OCI-M2 (cell line): ENCODE results near the gene KRTAP10-4.
"Not testable (repeated sequence)": the region's sequence is repeated elsewhere in the genome, so short reads cannot be mapped to it uniquely, and the experiment has no call there.

Experiments
- DNase-seq: peaks from one replicate; lab custom pipeline; 2025; ENCODE audit not compliant: unreplicated experiment; lab: John Stamatoyannopoulos, UW

KRTAP10-4 gene

DNA sequence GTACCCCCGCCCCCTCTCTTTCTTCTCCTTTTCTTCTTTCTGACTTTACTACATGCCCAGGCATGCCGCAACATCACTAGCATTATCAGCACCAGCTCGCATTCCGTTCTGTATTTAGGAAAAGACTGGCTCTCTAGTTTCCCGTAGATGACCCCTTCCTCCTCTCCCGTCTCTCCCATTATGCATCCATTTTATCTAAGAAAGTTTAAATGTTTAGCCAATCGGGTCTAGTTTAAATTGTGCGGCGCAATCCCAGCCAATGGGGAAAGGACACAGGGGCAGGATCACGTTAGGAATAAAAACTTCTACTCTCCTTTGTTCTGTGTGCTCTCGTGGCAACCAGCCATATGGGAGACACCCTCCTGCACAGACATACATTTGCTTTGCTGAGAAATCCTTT is 24.5 kb downstream of the KRTAP10-4 start:
- no peak for DNase-seq

DNA sequence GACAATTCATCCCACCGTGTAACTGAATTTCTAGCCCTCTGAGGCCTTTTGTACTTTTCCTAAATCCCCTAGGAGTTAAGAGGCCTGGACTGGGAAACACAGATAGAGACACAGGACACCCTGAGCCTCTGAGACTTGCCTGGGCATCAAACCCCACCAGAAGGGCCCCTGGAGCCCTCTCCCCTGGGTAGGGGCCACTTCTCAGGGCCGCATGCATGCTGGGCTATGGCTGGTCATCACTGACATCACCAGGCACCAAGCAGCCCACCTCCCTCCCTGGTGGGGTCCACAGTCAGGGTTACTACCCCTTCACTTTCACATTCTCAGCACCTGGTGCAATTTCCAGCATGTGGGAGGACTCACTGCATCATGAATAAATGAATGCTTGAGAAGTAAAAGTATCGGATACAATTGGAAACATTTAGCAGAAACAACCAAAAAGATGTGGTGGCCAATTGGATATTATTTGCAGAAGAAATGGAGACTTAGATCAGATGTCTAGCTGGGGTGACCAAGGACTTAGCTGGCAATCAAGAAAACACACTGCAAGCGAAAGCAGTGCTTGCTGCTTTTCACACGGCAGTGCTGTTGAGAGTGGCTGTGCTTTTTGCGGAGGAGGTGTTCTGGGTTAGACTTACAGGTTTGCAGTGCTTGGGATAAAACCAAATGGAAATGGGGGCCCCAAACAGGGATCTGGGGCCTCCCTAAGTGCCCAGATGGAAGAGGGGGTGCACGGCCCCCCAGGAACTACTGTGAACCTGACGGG is 25.9 kb downstream of the KRTAP10-4 start:
- DNase-seq: no peak

DNA sequence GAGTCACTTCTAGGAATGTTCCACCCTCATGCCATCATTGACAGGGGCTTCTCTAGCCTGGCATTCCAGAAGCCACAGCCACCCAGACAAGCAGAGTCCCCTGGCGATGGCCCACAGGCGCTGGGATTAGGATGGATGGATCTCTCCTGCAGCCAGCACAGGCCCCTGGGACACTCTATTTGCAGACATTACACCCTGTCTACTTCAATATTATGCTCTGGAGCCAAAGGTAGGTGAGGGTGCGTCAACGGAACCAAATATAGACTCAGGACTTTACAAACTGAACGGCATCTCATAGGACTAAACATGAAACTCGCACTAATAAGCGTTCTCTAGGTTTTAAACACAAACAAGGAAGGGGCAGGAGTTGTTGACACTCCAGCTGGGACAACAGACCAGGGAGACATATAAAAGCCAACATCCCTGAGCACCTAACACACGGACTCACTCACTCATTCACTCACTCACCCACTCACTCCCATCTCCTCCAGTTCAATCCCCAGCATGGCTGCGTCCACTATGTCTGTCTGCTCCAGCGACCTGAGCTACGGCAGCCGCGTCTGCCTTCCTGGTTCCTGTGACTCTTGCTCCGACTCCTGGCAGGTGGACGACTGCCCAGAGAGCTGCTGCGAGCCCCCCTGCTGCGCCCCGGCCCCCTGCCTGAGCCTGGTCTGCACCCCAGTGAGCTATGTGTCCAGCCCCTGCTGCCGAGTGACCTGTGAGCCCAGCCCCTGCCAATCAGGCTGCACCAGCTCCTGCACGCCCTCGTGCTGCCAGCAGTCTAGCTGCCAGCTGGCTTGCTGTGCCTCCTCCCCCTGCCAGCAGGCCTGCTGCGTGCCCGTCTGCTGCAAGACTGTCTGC is 26.8 kb downstream of the KRTAP10-4 start, which contains the start of gene KRTAP10-7:
KRTAP10-7 (plus strand) TSS at position 480 of the 861 bp plus-strand sequence; CDS start at position 505, 25 bp downstream.
- not testable (repeated sequence) for DNase-seq

DNA sequence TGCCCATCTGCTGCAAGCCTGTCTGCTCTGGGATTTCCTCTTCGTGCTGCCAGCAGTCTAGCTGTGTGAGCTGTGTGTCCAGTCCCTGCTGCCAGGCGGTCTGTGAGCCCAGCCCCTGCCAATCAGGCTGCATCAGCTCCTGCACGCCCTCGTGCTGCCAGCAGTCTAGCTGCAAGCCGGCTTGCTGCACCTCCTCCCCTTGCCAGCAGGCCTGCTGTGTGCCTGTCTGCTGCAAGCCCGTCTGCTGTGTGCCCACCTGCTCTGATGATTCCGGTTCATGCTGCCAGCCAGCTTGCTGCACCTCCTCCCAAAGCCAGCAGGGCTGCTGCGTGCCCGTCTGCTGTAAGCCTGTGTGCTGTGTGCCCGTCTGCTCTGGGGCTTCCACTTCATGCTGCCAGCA is 27.6 kb downstream of the KRTAP10-4 start:
- not testable (repeated sequence) for DNase-seq

DNA sequence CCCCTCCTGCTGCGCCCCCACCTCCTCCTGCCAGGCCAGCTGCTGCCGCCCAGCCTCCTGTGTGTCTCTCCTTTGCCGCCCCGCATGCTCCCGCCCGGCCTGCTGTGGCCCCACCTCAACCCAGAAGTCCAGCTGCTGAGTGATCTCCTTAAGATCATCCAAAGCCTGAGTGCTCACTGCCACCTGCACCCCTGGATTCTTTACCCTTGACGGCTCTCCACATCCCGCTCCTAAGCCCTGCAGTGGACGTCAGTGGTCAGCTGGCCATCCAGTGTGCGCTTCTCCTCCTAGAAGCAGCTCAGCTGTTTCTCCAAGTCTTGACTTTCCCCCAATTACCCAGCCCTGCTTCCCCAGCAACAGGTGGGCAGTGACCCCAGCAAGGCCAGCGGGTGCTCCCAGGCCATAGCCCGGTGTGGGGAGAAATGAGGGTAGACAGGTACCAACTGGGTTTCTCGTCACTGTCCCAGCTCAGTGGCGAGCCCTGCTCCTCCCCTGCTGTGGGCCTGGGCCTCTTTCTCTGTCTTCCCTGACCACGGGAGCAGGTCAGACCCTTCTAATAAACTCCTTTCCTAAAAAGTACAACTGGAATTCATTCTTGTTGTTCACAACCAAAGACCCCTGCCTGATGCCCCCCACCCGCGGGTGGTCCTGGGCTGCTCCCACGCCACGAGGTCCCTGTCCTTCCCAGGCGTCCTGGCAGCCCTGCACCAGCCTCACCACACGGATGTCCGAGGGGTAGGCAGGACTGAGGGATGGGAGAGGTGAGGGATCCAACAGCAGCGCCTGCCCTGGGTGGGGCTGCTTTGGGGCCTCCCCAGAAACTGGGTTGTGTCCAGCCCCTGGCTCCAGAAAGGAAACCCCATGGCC is 28.3 kb downstream of the KRTAP10-4 start:
- DNase-seq: no peak

DNA sequence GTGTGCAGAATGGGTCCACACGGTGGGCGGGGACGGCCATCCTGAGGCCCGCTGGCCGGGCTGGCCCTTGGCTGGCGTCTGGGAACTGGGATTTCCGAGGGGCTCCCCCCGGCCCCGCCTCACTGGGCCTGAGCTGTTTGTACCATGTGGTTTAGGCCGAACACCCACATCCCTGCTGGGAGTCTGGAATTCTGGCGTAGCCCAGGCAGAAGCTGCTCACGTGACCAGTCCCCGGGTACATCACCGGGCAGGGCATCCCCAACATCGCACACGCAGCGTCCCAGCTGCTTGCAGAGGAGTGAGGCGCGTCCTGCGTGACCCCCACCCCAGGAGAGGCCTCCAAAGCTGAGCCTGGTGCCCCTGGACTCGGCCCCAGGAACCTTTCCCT is 28.9 kb downstream of the KRTAP10-4 start:
- DNase-seq: no peak

DNA sequence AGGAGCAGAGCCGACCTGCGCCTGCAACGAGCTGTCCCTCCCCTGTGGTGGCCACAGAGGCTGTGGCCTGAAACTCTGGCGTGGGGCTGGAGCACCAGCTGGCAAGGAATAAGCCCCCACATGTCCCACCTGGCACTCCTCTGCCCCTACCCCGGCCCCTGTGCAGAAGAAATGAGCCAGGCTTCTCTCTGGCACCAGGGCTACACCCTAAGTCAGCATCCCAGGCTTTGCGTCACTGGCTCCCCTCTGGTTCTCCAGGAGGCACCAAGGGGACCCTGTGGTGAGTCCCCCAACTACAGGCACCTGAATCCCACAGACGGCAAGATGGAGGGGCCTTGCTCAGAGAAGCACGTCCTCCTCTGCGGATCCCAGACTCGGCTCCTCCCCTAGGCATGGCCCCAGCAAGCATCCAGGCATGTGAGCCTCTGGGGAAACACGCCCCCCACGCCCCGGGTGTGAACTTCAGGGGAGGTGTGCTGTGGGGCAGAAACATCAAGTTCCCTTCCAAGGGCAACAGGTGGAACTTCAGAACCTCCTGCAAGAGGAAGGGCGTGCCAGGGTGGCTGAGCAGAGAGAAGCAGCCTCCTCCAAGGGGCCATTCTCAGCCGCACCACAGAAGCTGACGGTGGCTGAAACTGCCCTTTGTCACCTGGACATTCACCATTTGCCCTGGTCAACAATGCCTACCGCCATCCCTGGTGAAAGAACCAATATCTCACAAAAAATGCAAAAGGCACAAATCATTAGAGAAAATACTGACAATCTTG is 29.8 kb downstream of the KRTAP10-4 start:
- DNase-seq: no peak

DNA sequence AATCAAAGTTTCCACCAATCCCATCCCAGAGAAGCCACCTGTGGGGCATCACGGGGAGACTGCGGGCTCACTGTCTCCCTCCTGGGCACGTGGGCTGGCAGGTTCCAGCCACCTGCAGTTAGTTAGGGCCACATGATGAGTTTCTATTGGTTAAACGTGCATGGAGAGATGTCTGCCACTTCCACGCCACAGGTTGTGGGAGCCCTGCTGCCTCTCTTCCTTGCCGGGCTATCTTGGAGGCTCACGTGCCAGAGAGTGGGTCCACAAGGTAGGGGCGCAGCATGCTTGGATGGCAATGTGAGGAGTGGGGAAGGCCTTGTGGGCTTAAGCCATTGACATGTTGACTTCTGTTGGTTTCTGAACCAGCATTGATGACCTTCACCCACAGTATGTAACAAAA is 30.4 kb downstream of the KRTAP10-4 start:
- DNase-seq: no peak

DNA sequence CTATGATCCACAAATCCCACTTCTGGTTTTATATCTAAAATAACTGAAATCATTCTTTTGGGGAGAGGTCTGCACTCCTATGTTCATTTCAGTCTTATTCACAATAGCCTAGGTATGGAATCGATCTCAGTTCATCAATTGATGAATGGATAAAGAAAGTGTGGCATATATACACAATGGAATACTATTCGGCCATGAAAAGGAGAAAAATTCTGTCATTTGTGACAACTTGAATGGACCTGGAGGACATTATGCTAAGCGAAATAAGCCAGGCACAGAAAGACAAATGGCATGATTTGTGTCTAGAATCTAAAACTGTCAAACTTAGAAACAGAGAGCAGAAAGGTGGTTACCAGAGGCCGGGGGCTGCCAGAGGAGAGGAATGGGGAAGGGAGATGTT is 33.0 kb downstream of the KRTAP10-4 start:
- no peak for DNase-seq

DNA sequence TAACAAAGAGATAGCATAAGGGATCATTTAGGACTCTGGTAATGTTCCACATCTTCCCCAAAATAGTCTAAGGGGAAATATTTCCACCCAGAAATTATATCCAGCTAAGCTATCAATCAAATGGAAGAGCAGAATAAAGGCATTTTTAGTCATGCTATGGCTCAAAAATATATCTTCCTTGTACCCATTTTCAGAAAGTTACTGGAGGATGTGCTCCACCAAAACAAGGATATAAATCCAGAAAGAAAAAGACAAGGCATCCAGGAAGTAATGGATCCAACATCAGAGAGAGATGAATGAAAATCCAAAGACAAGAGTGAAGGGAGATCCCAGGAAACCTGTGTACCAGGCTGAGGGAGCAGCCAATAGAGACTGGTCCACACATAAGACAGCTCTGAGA is 35.7 kb downstream of the KRTAP10-4 start:
- DNase-seq: no peak

DNA sequence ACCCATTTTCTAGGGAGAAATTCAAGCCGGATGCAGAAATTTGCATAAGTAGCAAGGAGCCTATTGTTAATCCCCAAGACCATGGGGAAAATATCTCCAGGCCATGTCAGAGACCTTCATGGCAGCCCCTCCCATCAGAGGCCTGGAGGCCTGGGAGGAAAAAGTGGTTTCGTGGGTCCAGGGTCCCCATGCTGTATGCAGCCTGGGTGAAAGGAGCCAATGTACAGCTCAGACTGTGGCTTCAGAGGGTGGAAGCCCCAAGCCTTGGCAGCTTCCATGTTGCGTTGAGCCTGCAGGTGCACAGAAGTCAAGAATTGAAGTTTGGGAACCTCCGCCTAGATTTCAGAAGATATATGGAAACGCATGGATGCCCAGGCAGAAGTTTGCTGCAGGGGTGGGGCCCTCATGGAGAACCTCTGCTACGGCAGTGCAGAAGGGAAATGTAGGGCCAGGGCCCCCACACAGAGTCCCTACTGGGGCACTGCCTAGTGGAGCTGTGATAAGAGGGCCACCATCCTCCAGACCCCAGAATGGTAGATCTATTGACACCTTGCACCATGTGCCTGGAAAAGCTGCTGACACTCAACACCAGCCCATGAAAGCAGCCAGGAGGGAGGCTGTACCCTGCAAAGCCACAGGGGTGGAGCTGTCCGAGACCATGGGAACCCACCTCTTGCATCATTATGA is 36.8 kb downstream of the KRTAP10-4 start:
- DNase-seq: not testable (repeated sequence)

DNA sequence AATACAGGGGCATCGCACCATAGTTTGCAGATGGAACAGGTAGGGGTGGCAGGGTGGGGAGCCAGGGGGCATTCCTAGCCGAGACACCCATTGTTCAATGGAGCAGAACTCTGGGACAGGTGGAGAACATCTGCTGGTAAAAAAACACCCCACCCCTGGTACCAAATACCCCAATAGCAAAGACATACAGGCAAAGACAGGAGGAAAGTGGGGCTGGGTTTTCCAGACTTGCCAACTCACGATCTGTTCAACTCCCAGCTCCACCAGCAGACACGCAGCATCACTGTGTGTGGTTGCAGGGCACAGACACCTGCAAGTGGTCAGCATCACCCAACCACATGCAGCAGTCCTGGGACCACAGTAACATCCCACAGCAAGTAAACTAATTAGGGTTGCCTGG is 38.0 kb downstream of the KRTAP10-4 start:
- no peak for DNase-seq

DNA sequence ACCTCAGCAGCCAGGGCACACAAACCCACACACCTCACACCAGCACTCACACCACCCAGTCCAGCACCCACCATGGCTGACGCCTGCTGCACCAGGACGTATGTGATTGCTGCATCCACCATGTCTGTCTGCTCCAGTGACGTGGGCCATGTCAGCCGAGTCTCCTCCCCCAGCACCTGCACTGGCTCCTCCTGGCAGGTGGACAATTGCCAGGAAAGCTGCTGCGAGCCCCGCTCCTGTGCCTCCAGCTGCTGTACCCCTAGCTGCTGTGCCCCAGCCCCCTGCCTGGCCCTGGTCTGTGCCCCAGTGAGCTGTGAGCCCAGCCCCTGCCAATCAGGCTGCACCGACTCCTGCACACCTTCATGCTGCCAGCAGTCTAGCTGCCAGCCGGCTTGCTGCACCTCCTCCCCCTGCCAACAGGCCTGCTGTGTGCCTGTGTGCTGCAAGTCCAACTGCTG is 38.5 kb downstream of the KRTAP10-4 start, which contains the start of gene KRTAP10-8:
KRTAP10-8 (plus strand) TSS at position 51 of the 458 bp plus-strand sequence; CDS start at position 73, 22 bp downstream.
- no peak for DNase-seq

DNA sequence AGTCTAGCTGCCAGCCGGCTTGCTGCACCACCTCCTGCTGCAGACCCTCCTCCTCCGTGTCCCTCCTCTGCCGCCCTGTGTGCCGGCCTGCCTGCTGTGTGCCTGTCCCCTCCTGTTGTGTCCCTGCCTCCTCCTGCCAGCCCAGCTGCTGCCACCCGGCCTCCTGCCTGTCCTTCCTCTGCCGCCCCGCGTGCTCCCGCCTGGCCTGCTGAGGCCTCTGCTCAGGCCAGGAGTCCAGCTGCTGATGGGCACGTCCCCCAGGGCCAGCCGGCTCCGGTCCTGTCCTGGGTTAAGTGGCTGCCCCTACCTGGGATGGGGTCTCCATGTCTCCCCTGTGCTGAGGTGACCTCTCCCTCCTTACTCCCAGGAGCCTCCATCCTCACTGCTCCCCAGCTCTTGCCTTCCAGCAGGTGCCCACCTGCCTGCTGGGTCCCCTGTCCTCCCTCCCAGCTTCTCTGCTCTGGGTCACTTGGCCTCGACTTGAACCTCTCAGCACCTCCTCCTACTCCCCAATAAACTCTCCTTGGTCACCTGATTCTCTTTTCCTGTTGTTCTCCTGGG is 39.2 kb downstream of the KRTAP10-4 start:
- DNase-seq: no peak

DNA sequence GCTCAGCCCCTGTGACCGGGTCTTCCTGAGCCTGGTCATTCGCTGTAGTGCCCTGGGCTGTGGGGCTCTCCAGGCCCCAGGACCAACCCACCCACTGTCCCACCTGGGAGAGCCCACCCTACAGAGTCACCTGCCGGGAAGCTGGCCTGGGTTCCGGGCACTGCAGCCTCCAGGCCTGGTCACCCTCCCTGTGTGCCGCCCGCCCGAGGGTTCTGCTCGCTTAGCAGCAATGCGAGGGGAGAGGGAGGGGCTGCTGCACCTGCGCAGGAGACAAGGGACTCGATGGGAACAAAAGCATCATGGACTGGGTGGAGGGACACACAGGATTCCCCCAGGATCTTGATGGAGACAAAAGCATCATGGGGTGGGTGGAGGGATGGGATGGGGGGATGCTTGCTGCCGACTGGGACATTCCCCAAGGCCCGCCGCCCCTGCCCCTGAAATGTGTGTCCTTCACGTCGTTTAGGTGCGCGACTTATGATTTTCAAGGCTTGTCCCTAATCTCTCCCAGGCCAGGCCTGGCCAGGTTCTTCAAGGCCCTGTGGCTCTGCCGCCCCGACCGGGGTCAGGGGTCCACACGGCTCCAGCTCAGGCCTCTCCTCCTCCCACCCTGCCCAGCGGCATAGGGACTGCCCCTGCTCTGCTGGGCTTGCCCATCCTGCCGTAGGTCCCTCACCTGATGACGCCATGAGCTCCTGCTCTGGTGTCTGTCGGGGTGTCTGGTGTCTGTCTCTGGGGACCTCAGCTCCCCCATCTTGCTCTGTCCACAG is 40.0 kb downstream of the KRTAP10-4 start:
- DNase-seq: no peak

DNA sequence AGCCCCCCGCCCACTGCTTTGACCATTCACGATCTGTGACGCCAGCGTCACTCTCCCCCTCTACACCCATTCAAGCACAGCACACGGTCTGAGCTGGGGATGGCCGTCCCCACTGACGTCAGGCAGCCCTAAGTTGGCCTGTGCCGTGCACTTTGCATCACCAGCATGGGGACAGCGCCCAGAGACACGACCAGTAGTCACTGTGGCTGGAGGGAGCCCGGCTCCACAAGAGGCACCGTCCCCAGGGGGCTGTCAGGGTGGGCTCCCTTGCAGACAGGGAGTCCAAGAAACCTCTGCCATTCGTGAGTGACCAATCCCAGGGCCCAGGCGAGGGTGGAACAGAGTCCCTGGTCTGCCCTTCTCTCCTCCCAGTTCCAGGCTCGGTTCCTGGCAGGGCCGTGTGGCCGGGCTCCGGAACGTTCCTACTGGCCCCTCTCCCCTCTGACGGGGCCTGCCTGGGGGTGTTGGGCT is 40.7 kb downstream of the KRTAP10-4 start:
- DNase-seq: no peak

DNA sequence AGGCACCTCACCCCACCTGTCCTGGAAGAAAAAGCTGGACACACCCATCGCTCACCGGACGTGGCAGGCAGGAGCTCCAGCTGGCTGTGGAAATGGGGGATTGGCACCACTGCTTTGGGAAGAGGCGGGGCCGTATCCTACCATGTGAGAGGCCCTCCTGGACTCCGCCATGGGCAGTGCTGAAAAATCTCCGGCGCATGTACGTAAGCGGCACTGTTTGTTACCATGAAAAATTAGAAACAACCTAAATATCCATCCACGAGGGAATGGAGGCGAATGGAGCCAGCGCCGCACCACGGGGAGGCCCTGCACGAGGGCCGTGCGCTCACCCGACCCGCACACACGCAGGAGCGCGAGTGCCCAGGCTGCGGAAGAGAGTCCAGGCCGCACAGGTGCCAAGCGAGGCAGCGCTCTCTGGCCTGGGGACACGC is 41.4 kb downstream of the KRTAP10-4 start:
- DNase-seq: no peak

DNA sequence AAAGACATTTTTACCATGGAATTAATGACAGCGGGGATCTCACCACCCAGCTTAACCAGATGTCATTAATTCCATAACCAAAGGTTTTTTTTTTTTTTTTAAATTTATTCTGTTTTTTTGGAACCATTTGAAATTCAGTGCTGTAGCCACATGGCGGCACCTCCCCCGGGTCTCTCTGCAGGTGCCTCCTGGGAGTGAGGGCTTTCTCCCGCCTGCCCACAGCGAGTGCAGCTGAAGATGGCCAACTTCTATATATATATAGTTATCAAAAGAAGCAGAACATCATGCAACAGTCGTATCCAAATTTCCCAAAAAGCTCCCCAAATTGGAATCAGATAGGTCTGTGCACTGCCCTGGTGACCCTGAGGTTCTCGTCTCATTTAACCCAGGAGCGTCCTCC is 41.9 kb downstream of the KRTAP10-4 start:
- DNase-seq: no peak
